HG02759 (cell line): ENCODE results near the gene TAGLN2.

Experiments
- ATAC-seq: cut with Tn5 transposase; IDR thresholded peaks from one replicate; pipeline ENCODE4 v1.9.1; 2021; ENCODE audit warnings: mild to moderate bottlenecking, moderate library complexity; ENCODE audit not compliant: unreplicated experiment

Gene TAGLN2

DNA sequence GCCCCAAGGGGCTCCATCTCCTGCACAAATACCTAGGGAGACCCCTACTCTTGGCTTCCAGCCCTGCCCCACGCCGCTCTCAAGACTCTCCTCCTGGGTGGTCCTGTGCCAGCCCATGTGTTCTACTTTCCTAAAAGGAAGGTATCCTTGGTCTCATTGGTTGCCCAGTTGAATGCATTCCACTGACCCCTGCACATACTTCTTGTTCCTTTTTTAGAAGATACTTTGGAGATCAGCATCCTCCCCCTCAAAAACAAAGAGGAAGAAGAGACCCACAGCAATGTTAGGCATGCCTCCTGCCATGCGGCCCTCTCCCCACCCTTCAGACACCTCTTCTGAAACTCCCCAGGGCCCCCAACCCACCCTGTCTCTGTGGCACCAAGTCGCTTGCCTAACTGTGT lies 24.7 kb upstream of the TAGLN2 start:
- no peak for ATAC-seq

DNA sequence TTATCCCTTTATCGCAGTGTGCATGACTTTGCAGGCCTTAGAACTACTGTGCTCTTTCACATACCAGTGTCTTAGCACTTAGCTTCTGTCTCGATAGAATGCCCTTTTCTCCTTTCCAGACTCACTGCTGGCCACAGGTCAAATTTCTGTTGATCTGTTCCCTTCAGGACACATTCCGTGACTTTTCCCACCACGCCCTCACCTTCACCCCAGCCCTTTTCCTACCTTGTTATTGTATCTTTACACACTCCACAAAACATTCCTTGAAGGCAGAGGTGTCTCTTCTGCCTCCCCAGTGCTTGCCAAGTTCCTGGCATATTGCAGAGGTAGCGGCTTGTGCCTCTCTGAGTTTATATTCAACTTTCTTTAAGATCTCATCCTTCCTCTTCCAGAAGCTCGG lies 23.8 kb upstream of the TAGLN2 start:
- no peak for ATAC-seq

DNA sequence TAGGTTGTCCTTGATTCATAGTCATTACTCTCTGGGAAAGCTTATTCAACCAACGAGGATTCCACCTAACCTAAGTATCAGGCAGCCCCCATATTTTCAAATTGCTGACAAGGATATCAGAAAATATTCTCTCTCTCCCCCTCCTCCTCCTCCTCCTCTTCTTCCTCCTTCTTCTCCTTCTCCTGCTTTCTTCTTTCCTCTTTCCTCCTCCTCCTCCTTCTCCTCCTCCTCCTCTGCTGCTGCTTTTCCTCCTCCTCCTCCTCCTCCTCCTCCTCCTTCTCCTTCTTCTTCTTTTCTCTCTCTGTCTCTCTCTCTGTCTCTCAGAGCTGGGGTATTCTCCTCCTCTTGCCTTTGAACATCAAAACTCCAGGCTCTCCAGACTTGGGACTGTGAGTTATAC lies 22.6 kb upstream of the TAGLN2 start:
- ATAC-seq: no peak

DNA sequence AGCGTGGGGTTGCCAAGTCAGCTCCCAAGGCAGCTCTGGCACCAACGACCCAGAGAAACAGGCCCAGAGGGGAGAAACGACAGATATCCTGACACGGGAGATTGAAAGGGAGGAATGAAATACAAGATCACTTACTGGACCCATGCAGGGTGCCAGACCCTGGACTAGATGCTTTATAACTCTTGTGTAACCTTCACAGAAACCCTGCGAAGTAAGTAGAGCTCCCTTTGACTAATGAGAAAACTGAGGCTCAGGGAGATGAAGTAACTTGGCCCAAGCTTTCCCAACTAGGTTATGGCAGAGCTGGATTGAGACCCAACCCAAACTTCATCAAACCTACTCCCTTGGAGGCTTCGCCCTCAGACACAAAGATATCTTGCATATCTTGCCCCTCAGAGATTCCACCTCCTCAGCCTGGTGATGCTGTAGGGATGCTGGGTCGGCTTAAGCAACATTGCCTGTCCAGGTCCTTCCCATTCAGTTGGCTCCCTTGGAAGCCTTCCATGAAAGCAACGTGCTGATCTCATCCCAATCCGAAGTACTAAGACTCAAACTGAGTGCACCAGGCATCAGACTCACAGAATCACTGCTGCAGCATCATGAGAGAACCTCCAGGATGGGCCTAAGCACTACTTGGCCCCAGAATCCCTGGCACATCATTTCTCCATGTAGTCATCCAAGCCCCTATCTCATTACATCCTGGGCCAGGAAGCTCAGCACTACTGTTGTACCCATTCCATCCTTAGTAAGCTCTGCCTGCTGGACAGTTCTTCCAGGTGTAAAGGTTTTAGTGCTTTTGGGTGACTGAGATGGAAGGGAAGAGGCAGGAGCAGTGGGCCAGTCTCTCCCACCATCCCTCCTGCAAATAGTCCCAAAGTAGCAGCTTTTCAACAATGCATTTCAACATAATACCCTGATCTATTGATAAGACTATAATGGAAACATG lies 21.2 kb upstream of the TAGLN2 start:
- ATAC-seq: no peak

DNA sequence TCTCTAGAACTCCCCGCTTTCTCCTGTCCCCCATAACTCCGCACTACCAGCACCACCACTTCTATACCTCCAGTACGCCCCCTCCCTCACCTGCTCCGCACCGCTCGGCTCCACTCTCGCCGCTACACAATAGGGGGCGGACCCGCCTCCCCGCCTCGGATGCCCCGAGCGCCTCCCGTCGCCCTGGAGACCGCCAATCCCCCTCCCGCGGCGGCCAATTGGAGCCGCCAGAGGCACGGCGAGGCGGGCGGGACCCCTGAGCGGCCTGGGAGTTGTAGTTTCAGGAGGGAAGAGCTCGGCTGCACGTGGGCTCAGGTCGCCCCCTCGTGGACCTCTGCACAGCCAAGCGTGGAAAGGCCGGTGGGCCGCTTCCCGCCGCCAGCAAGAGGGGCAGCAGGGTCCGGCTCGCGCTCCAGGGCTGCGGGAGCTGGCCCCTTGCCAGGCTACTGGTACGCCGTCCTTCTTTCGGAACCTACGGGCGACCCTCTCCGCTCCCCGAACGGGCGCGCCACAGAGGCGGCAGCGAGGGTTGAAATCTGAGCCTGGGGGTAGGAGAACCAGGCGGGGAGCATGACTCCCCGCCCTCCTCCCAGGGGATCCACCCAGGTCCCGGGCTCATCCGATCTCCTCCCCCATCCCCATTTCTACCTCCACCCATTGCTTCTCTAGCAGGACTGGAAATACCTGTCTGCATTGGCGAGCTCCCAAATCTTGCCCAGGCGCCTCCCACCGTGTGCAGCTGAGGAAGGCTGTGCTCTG lies 20.4 kb upstream of the TAGLN2 start, which contains the start of gene IGSF9:
Gene IGSF9 (minus strand): TSS at position 131 of the 759 bp plus-strand sequence. CDS start 2,159 bp downstream, outside the sequence.
- ATAC-seq: peak; percentile 81

DNA sequence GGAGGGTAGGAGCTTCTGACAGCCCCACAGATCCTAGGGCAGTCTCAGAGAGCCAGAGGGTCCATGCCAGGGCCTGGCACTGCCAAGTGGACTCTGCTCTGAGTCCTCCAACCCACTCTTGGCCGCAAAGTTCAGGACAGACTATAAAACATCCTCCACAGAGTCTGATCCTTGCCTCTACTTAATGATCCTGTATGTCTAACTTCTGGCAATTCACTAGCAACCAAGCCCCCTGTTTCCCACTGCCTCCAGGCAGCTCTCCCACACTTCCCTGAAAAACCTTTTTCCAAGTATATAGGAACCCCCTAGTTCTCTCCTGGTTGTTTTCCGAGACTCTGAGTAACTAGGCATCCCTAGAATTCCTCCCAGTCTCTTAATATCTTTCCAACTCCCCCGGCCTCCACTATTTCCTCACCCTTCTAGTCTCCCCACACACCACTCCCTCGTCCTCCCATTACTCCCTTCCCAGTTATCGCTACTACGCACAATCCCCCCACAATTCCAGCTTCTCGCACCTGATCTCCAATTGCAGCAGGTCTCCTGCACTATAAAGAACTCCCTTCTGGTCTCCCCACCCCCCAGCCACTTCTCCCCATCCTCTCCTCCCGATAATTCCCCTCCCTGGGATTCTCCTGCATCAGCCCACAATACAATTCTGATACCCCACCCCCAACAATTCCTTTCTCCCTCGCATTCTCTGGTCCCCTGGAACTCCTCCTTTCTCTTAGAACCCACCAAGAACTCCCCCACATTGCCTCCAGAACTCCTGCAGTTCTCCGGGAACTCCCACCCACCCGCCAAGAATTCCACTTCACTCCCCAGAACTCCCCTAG lies 19.5 kb upstream of the TAGLN2 start:
- no peak for ATAC-seq

DNA sequence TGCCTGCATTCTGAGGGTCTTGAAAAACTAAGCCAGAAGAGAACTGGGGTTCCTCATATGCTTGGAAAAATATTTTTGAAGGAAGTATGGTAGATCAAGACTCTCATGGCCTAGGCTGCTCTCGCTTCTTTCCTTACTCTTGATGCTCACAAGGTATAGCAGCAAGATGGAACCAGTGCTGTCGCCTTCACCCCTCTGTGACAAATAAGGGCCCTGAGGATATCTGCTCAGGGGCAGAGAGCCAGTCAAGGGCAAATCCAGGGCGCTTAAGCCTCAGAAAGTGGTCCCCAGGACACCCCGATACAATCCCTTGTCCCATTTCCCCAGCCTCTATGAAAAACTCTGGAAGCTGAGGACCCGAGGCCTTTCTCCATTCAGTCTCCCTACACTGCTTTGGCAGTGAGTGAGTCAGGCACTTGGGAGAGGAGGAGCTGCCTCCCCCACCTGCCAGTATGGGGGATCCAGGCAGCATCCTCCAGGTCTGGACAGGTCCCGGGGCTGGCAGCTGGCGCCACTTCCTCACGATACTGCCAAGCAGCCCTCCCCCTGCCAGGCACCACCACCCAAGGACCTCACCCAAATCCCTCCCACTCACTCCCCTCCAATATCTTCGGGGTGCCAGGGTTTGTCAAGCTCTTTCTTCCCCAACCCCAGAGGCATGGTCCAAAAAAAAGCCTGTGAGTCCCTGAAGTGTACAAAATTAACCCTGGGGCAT lies 18.8 kb upstream of the TAGLN2 start:
- ATAC-seq: no peak

DNA sequence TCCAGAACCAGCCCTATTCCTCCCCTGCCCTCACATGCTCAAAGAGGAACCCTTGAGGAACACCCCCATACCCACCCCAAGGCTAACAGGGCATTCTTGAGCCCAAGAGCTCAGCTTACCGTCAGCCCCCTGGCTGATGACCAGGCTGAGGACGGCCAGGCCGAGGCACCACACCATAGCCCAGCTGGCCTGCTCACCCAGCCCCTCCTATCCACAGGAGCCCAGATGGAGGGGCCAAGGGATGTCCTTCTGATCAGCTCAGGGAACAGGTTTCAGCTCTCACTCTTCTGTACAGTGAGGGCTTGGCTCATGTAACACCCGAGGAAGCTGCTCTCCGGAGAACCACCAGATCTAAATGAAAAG lies 18.0 kb upstream of the TAGLN2 start:
- no peak for ATAC-seq

DNA sequence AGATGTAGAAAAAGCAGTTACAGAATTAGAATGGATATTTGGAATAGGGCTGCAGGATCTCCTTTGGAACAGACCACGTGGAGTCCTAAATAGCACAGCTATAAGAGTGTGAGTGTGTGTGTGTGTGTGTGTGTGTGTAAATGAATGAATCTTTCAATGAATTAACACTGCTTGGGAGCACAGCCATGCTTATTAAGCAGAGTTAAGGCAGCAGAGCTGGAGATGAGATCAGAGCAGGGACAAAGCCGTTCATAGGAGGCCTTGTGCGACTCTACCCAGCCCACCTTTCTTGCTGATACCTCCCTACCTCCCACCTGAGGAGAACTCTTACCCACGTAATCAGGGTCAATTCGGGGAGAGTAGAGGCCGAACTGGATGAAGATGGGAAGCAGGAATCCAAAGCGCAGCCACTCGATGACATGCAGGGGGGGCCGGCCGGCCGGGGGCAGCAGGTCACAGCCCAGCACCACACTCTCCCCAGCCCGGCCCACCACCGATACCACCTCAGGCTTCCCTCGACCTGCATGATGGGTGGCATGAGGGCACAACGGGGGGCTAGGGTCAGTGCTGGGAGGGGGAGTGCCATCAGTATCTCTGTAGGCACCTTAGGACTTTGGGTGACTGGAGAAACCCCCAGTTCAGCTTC lies 17.4 kb upstream of the TAGLN2 start:
- ATAC-seq: no peak

DNA sequence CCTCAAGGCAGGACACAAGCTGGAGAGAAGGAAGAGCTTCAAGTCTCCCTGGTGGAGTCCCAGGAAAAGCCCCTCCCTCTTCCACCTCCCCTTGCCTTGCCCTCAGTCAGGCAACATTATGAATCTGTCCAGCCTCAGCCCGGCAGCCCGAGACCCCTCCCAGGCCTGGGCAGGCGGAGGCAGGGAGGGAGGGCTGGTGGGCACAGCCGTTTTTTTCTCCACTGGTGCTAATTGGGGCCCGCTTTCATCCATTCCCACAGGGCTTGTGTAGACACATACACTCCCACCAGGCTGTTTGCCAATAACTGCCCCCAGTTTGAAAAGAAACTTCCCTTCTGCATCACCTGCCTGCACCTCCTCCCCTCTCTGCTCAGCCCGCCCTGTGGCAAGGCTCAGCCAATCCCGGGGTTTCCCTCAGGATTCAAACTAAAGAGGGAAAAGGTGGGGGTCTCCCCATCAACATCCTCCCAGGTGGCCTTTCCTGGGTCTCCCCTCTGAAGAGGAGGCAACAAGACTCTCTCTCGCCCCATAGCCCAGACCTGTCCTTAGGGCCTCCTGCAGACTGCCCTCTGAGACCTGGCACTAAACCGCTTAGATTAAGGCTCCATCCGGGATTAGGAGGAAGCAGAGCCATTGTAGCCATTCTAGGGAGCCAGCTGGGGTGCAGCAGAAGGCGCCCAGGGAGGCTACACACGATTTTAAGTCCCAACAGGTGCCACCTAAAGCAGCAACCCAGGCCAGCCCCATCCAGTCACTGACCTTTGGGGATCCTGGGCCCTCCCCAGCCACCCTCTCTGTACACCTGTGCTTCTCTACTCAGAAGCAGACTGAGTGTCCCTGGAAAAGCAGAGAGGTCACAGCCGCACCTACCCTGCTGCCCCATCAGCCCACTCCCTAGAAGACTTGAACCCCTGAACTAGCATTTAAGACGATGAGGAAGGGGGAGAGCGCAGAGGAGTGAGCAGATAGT lies 16.6 kb upstream of the TAGLN2 start:
- ATAC-seq: no peak

DNA sequence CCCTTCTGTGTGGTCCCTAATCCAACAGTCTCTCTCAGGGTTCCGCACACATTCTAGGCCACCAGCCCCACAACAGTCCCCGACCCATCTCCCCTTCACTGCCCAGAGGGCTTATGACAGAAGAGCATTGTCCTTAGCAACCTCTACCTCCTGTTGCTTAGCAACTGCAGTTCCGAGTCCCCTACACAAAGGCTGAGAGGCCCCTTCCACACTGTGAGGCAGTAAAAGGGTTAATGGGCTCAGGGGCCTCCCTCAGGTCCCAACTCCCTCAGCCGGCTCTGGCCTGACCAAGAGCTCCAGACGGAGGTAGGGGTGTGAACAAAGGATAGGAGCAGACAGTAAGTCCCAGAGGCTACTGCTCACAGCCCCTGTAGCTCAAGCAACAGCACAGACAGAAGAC lies 15.8 kb upstream of the TAGLN2 start:
- no peak for ATAC-seq

DNA sequence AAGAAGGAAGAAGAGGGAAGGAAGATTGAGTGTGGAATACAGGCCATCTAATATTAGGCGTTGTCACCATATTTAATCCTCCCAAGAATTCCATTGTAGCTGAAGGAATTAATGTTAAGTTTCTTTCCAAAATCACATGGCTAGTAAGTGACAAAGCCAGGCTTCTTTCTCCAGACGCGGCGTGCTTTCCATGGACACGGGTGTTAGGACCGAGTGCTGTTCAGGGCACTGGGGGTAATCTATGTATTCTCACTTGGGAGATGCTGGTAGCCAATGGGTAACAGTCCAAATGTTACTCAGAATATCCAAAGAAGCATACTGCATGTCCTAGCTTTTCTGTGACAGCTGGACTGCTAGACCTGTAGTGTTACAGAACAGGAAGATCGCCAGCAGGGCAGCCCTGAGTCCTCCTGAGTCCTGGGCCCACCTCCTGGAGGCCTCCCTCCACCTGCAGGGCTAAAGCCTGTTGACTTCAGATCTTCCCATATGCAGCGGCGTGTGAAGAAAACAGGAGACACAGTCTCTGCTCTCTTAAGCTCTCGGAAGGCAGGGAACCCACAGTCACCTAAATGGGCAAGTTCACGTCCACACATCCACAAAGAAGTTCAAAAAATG lies 14.8 kb upstream of the TAGLN2 start:
- no peak for ATAC-seq

DNA sequence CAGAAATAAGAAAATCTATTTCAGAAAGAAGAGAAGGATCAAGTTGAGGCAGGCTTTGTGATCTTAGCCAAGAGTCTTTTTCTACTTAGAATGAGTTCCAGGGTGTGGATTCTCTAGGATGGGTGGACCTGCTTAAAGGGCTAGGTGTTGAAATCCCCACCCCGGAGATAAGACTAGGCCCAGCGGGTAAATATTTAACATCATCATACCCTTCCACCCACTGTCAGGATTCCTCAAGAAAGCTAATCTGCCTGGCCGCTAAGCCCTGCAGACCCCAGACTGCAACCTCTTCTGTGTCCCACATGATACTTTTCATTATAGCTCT lies 14.3 kb upstream of the TAGLN2 start:
- ATAC-seq: no peak

DNA sequence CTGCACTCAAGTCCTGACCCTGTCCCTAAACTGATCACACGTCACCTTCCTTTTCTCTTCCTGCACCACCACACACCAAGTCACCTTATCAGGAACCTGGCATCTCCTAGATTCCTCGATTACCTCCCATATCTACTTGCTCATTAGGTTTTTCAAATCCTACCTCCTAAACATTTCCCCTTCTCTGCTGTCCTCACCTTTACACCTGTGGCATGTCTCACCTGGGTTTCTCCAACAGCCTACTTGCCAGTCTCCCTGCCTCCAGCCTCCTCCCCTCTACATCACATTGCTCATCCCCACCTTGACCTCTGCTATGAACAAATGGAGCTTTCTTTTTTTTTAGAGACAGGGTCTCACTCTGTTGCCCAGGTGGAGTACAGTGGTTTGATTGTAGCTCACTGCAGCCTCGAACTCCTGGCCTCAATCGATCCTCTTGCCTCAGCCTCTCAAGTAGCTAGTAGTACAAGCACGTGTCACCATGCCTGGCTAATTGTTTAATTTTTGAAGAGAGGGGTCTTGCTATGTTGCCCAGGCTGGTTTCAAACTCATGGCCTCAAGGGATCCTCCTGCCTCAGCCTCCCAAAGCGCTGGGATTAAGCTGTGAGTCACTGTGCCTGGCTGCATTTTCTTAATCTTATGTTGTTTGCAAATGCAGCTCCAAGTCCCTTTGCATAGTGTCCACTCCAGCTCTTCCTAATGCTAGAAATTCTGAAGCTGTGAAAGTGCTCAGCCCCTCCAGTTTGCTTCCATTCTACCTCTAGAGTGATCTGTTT lies 13.8 kb upstream of the TAGLN2 start:
- ATAC-seq: no peak

DNA sequence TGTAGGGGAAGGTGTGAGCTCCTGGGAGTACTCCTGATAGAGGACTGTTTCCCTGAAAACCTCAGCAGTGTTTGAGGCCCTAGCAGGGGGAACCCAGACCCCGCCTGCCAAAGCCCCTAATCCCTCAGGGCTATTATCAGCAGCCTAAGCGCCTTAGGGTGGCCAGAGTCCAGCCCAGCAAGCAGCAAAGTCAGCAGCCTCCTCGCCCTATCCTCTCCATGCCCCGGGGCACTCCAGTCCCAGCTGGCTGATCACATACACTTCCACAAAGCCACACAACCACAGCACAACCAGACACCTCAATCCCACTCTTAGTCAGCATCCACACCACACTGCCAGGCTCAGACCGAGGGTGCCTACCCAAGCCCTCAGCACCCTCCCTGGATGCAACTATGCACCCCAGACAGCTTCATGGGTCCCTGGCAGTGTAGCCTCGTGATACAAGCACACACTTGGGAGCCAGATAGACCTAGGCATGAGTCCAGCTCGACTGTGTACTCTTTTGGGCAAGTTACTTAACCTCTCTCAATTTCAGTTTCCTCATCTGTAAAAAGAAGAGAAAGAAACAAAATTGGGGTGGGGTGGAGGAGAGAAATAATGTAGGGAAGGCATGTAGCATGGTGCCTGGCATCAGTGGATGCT lies 13.0 kb upstream of the TAGLN2 start:
- no peak for ATAC-seq

DNA sequence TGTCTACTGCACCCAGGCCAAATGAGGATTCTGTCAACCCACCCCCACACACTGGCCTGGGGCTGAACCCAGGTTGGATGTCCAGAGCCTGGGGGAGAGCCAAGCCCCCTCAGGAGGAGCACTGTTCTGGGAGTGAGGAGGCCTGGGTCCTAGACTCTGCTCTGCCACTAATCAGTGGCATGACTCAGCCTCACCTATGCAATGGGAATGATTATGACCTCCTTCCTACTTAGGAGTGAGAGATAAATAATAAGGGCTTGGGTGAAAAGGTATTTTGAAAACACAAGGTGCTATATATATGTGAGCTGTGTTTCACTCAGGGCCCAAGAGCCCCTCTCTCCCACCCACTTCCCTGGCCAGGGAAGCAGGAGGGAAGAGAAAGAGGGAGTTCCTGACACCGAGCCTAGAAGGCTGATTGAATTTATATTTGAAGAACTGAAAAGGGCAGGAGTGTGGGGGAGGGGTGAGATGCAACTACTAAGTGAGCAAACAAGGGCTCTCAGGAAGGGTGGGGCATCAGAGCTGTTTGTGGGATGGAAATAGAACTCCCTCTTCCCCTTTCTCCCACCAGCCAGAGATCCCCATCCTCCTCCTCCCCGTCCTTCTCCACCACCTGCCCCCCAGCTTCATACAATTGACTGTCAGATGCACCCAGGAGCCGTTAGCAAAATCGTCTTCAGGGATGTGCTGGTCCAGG lies 11.9 kb upstream of the TAGLN2 start:
- no peak for ATAC-seq
